Chondrocyte (in vitro differentiated cells): ENCODE results near the gene OTUD6A. TPM values are rescaled to one million over a fixed set of nuclear protein-coding genes. Genes with fewer than 3 reads are reported as not detected.

Source experiments
- DNase-seq: peaks from one replicate; pipeline ENCODE4 v3.0.0; 2021; ENCODE audit warnings: mixed read lengths, low spot score
- H3K27ac Mint-ChIP-seq: one replicate; pipeline ENCODE4 v1.8.0; 2021; ENCODE audit warnings: mild to moderate bottlenecking, moderate library complexity, mixed read lengths; ENCODE audit not compliant: unreplicated experiment
- H3K27me3 Mint-ChIP-seq: 2 replicates; pipeline ENCODE4 v1.8.0; 2021; ENCODE audit warnings: low read depth, mixed read lengths
- H3K36me3 Mint-ChIP-seq: 2 replicates; pipeline ENCODE4 v1.8.0; 2021; ENCODE audit warnings: low read depth, mixed read lengths
- H3K4me1 Mint-ChIP-seq: 2 replicates; pipeline ENCODE4 v1.8.0; 2021; ENCODE audit warnings: low read depth, mild to moderate bottlenecking, mixed read lengths
- H3K4me3 Mint-ChIP-seq: one replicate; pipeline ENCODE4 v1.8.0; 2021; ENCODE audit warnings: mild to moderate bottlenecking, moderate library complexity, mixed read lengths; ENCODE audit not compliant: unreplicated experiment
- H3K9me3 Mint-ChIP-seq: 2 replicates; pipeline ENCODE4 v1.8.0; 2021; ENCODE audit warnings: low read depth, mixed read lengths
- CTCF ChIP-seq: fragments of 200-600 bp; sonication (generic); IDR thresholded peaks from 2 replicates; pipeline ENCODE4 v1.5.0; 2021; ENCODE audit warnings: antibody characterized with exemption, mild to moderate bottlenecking, moderate library complexity
- total RNA-seq: library from RNA; stranded (reverse); gene quantifications from 3 replicates; pipeline ENCODE4 v1.2.1, GENCODE V29; 2021

Gene OTUD6A
- total RNA-seq, 1 donor from 2014 or later: not detected

GRCh38 chrX:70039758-70040157 is 22.5 kb upstream of the OTUD6A start:
- Mint-ChIP-seq H3K27me3 (no peaks in the 10 kb centered on the region), H3K4me3 (no peak overlapping the region)
- DNase-seq: no peak

GRCh38 chrX:70041993-70042392 is 20.3 kb upstream of the OTUD6A start:
- DNase-seq: no peak
- H3K27me3 Mint-ChIP-seq: no peaks in the 10 kb centered on the region
- H3K4me3 Mint-ChIP-seq: no peak overlapping the region
- no peaks in the 10 kb centered on the region for H3K36me3 Mint-ChIP-seq
- peaks cover 13% of the 10 kb centered on the region for H3K9me3 Mint-ChIP-seq
- H3K27ac Mint-ChIP-seq: no peak overlapping the region
- TF ChIP-seq CTCF: no peak
- H3K4me1 Mint-ChIP-seq: peaks cover 12% of the 10 kb centered on the region

More at GRCh38 chrX:70039758-70040157, 22.5 kb upstream of the OTUD6A start:
- Mint-ChIP-seq H3K27ac (no peak overlapping the region), H3K4me1 (peaks cover 6% of the 10 kb centered on the region), H3K36me3 (no peaks in the 10 kb centered on the region), H3K9me3 (peaks cover 14% of the 10 kb centered on the region)
- TF ChIP-seq CTCF: no peak

GRCh38 chrX:70042399-70043371 is 19.6 kb upstream of the OTUD6A start:
- H3K27me3 Mint-ChIP-seq: no peaks in the 10 kb centered on the region
- no peak overlapping the region for H3K27ac Mint-ChIP-seq
- H3K9me3 Mint-ChIP-seq: peaks cover 13% of the 10 kb centered on the region
- no peaks in the 10 kb centered on the region for H3K36me3 Mint-ChIP-seq
- no peak overlapping the region for H3K4me3 Mint-ChIP-seq
- peaks cover 19% of the 10 kb centered on the region for H3K4me1 Mint-ChIP-seq
- no peak for DNase-seq
- TF ChIP-seq CTCF: no peak

DNA sequence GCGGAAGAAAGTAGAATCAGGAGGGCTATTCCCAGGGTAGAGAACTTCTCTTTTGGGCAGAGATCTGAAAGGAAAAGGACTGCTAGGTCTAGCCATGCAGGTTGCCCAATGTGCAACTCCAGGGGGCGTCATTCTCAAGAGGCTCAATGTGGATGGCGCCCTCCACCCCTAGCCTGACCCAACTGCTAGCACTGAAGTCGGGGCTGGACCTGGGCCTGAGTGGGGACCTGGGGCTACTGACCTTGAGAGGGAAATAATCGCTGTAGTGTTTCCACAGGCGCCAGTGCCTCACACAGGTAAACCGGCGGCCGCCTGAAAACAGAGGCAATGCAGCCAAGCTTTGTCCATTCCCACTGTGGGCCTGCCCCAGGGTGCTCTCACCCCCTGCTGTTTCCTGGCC is 18.6 kb upstream of the OTUD6A start:
- peaks cover 26% of the 10 kb centered on the region for H3K4me1 Mint-ChIP-seq
- no peak overlapping the region for H3K27ac Mint-ChIP-seq
- no peak overlapping the region for H3K4me3 Mint-ChIP-seq
- peaks cover 18% of the 10 kb centered on the region for H3K9me3 Mint-ChIP-seq
- H3K36me3 Mint-ChIP-seq: no peaks in the 10 kb centered on the region
- no peaks in the 10 kb centered on the region for H3K27me3 Mint-ChIP-seq
- DNase-seq: no peak
- no peak for TF ChIP-seq CTCF

- no peak overlapping the region for H3K4me3 Mint-ChIP-seq
- DNase-seq: no peak
Measured at GRCh38 chrX:70044541-70045245, 17.6 kb upstream of the OTUD6A start.

More at GRCh38 chrX:70044541-70045245, 17.6 kb upstream of the OTUD6A start:
- H3K27me3 Mint-ChIP-seq: no peaks in the 10 kb centered on the region
- H3K27ac Mint-ChIP-seq: peak overlapping the region; percentile 47
- H3K4me1 Mint-ChIP-seq: peaks cover 26% of the 10 kb centered on the region
- H3K36me3 Mint-ChIP-seq: no peaks in the 10 kb centered on the region
- peaks cover 16% of the 10 kb centered on the region for H3K9me3 Mint-ChIP-seq
- TF ChIP-seq CTCF: no peak
